Activated CD8-positive, alpha-beta memory T cell treated with anti-CD3 and anti-CD28 coated beads for 36 hours (primary cell): ENCODE results near the gene ZFAND2A. TPM values are rescaled to one million over a fixed set of nuclear protein-coding genes. Genes with fewer than 3 reads are reported as not detected.

ENCODE experiments used
- CTCF ChIA-PET: fragments of 350-600 bp; sonication (Branson Sonifier 250); formaldehyde crosslinking; loops from one replicate; lab custom pipeline; 2021; ENCODE audit warnings: antibody characterized with exemption; lab: Charles Lee
- POLR2A ChIA-PET: fragments of 350-600 bp; sonication (Branson Sonifier 250); formaldehyde crosslinking; loops from one replicate; lab custom pipeline; 2021; ENCODE audit warnings: antibody characterized with exemption; lab: Charles Lee
- total RNA-seq, 2 experiments: library from RNA; stranded (reverse); gene quantifications; one replicate each; pipeline ENCODE4 v1.2.3, GENCODE V29; 2021

ZFAND2A gene
- total RNA-seq, 2 experiments from 2014 or later: 21.3 to 24.2 TPM

- CTCF ChIA-PET: interaction anchor here (1.0 to 2.6 kb wide), 7 partner anchors 15 to 144 kb away, joined by 3 to 11 read pairs (median 4); partner anchors contain the start of genes GPER1 and ZFAND2A
- POLR2A ChIA-PET: interaction anchor here (1.4 to 1.8 kb wide), 3 partner anchors 23 to 162 kb away, joined by 6 to 7 read pairs (median 7); partner anchors contain the start of genes COX19 and ZFAND2A
These were observed 22.4 kb downstream of the ZFAND2A start for GRCh38 chr7:1137517-1138167.

GRCh38 chr7:1136841-1137516 lies 23.0 kb downstream of the ZFAND2A start:
- ChIA-PET CTCF (interaction anchor here (0.5 to 2.6 kb wide), 7 partner anchors 15 to 142 kb away, joined by 3 to 11 read pairs (median 4); partner anchors contain the start of genes GPER1, GPR146 and ZFAND2A), POLR2A (interaction anchor here (1.7 to 1.8 kb wide), 2 partner anchors 23 to 33 kb away, joined by 6 to 7 read pairs; partner anchors contain the start of gene ZFAND2A)

- ChIA-PET CTCF (no interaction called here), POLR2A (no interaction called here)
These were observed 25.0 kb downstream of the ZFAND2A start for GRCh38 chr7:1134951-1135350.

- ChIA-PET CTCF (no interaction called here), POLR2A (no interaction called here)
These were observed 28.3 kb downstream of the ZFAND2A start for GRCh38 chr7:1131471-1132265.

DNA sequence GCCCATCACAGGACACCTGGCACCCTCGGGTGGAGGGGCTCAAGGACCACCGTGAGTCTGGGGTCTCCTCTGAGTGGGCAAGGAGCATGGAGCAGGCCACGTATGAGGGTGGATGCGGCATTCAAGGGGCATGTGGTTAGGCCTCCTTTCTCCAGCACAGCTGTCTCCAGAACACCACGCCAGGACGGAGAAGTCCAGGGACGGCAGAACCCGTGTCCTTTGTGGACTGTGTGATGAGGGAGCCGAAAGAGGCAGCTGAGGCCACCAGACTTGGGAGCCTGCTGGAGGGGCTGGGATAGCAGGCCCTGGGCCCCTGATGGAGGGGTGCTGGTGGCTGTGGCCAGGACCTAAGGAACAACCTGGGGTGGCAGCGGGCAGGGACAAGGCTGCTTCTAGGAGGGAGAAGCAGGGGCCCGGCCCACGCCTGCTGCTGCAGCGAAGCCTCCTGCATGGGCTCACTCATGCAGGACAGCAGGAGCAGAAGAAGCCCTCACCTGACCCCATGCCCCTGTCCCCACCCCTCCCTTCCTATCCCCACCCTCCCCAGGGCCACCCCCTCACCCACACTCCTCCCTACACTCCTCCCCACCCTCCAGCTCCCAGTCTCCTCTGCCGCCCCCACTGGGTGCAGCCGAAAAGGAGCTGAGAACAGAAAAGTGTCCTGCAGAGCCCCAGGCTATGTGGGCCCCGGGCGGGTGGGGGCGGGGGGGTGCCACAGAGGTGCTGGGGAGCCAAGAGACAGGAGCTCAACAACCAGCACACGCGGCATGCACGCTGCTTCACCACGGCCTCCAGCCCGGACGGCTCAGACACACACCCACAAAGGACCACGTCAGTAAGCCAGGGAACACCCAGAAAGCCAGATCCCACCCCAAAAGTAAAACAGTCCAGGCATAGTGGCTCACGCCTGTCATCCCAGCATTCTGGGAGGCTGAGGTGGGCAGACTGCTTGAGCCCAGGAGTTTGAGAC lies 29.7 kb downstream of the ZFAND2A start:
- POLR2A ChIA-PET: no interaction called here
- CTCF ChIA-PET: no interaction called here

DNA sequence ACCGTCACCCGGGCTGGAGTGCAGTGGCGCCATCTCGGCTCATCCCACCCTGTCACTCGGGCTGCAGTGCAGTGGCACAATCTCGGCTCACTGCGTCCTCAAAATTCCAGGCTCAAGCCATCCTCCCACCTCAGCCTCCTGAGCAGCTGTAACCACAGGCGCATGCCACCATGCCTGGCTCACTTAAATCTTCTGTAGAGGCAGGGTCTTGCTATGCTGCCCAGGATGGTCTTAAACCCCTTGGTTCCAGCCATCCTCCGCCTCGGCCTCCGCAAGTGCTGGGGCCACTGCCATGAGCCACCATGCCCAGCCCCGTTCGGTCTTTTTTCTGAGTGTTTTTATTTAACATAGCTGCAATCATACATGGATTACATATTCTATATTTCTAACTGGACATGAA lies 30.6 kb downstream of the ZFAND2A start:
- ChIA-PET CTCF (no interaction called here), POLR2A (no interaction called here)

GRCh38 chr7:1127001-1127400 lies 33.0 kb downstream of the ZFAND2A start:
- ChIA-PET POLR2A (no interaction called here), CTCF (no interaction called here)

DNA sequence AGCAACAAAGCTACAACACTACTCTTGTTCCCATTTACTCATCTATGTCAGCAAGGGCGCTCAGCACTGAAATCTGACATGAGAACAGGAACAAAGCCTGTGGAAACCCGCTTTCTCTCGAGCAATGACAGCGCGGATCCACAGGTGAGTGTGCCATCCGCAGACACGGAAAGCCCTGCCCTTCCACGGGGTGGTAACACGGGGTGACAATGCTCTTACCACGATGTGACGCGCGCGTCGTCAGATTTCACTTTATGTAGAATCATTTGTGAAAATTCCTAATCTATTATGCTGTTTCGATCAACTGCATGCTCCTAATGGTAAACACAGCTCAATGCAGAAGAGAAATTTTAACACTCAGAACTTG lies 34.4 kb downstream of the ZFAND2A start:
- POLR2A ChIA-PET: interaction anchor here (0.6 kb wide), 1 partner anchor 25 kb away, joined by 8 read pairs; no protein-coding TSS in a partner anchor
- CTCF ChIA-PET: no interaction called here

GRCh38 chr7:1124816-1125602 lies 35.0 kb downstream of the ZFAND2A start:
- ChIA-PET POLR2A (interaction anchor here (0.6 kb wide), 1 partner anchor 26 kb away, joined by 8 read pairs; no protein-coding TSS in a partner anchor), CTCF (no interaction called here)

GRCh38 chr7:1124164-1124563 lies 35.8 kb downstream of the ZFAND2A start:
- POLR2A ChIA-PET: no interaction called here
- CTCF ChIA-PET: no interaction called here

- ChIA-PET POLR2A (no interaction called here), CTCF (no interaction called here)
These were observed 36.3 kb downstream of the ZFAND2A start for GRCh38 chr7:1123715-1124114.

- POLR2A ChIA-PET: no interaction called here
These were observed 37.0 kb downstream of the ZFAND2A start for GRCh38 chr7:1122832-1123501.

DNA sequence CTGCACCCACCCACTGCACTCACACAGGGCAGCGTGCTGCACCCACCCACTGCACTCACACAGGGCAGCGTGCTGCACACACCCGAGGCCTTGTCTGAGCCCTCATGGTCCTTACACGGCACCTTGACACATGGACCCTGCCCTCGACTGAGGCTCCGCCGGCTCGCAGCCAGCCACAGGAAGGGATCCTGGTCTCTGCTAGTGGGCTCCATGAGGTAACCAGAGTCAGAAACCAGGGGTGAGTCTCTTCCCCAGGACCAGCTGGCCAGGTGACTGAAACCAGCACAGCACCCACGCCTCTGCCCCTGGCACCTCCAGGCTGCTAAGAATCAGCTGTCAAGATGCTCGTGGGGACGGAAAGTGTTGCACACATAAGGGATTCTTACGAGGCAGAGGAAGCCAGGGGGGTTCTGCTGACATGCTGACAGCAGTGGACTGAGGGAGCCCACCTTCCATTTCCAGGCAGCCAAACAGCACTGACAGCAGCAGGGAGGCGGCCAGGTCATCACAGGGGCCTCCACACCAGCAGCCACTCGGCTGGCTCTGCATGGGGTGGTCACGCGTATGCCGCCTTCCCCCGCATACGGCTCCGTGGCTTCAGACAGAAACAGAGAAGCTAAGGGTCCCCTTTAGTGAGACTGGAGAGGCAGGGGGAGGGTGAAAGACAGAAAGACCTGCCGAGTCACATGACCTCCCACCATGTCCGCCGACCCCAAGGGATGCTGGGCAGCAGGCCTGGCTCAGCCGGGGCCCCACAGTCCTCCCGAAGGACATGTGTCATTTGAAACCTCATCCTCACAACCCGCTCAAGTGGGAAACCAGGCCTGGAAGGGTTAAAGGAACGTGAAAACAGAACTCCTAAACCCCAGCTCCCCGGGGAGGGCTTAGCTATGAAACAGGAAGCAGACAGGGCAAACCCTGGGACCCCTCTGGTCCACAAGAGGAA lies 37.8 kb downstream of the ZFAND2A start:
- ChIA-PET CTCF (interaction anchor here (0.7 kb wide), 1 partner anchor 16 kb away, joined by 3 read pairs; a partner anchor contains a TSS), POLR2A (no interaction called here)

More at GRCh38 chr7:1122832-1123501, 37.0 kb downstream of the ZFAND2A start:
- CTCF ChIA-PET: interaction anchor here (0.7 kb wide), 1 partner anchor 15 kb away, joined by 3 read pairs; a partner anchor contains a TSS

DNA sequence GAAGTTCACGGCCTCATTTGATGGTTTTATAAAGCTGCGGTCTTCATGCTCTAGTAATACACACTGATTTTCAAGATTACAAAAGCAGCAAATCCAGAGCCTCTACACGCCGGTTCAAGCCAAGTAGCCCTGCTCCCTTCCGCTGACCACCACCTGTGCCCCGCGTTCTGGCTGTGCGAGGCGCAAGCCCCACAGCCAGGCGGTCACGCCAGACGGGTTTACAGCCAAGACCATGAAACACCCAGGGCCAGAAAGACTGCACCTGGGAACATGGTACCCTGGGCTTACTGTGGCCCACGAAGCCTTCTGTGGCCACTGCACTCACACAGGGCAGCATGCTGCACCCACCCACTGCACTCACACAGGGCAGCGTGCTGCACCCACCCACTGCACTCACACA lies 38.5 kb downstream of the ZFAND2A start:
- POLR2A ChIA-PET: no interaction called here
- CTCF ChIA-PET: no interaction called here

DNA sequence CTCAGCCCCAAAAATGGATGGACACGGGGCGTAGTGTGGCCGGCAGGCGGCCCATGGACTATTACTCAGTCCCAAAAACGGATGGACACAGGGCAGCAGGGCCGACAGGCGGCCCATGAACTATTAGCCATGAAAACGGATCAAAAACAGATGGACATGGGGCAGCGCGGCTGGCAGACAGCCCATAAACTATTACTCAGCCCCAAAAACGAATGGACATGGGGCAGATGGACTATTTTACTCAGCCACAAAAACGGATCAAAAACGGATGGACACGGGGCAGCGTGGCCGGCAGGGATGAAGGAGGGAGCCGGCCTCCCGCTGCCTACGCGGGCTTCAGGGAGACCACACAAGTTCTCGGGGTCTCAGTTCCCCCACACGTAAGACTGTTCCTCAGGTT lies 39.2 kb downstream of the ZFAND2A start:
- CTCF ChIA-PET: interaction anchor here (1.7 kb wide), 1 partner anchor 55 kb away, joined by 4 read pairs; no protein-coding TSS in a partner anchor
- POLR2A ChIA-PET: no interaction called here

- ChIA-PET CTCF (interaction anchor here (1.5 to 1.7 kb wide), 2 partner anchors 54 to 126 kb away, joined by 4 read pairs; no protein-coding TSS in a partner anchor), POLR2A (no interaction called here)
These were observed 40.8 kb downstream of the ZFAND2A start for GRCh38 chr7:1119201-1119600.
